SK-N-MC (cell line): ENCODE results near the gene SEPTIN1.

ENCODE experiments used
- EZH2 ChIP-seq: fragments of 200-600 bp; sonication (generic); IDR thresholded peaks from one replicate; pipeline ENCODE4 v1.6.1; 2017; ENCODE audit warnings: antibody characterized with exemption
- POLR2AphosphoS5 ChIP-seq: IDR thresholded peaks from 2 replicates; pipeline ENCODE4 v1.6.1; 2012; ENCODE audit warnings: mild to moderate bottlenecking, low read depth, low read length, borderline replicate concordance

DNA sequence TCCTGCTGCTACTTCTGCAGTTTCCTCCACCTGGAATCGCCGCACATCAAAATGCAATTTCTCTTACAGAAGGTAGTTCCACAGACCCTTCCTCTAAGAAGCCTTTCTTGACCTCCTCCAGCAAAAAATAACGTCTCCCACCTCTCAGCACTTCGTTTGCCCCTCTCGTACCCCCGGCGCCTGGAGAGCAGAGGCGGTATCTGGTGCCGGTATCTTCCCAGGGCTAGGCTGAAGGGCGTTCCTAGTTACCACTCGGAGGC, 47.0 kb upstream of the SEPTIN1 start:
- TF ChIP-seq POLR2AphosphoS5 (no peak), EZH2 (no peak)
